ENCODE data around the gene HOXD8. TPM values are rescaled to one million over a fixed set of nuclear protein-coding genes. Genes with fewer than 3 reads are reported as not detected.

HOXD8 gene
- total and polyA plus RNA-seq, 2 of the 8 experiments (the other 6 are each of a cell fraction or from before 2014, with no cell fraction given): not detected

- Histone ChIP-seq H2BK20ac (ENCODE audit: low read length) (peak overlapping the region; percentile 97), H3K4me1 (replicated peaks in 1 of 4; ENCODE audit: control insufficient read depth in 3 of 4, insufficient read depth in 4 of 4, low read length in 3 of 4) (peaks cover 0 to 20% (median 11%) of the 10 kb centered on the region in 4 experiments; a peak in 6 of 7 replicates), H3K4ac (replicated peaks; ENCODE audit: insufficient read length, low read depth, low read length) (no peak overlapping the region), H3K27ac (ENCODE audit: low read depth, low read length) (no peak overlapping the region), H3K56ac (replicated peaks; ENCODE audit: insufficient read length, low read depth, low read length) (no peak overlapping the region), H2BK15ac (ENCODE audit: low read length) (peak overlapping the region; percentile 97; the same call in 1 of the 2 replicates), H3K27me3 (replicated peaks in 1 of 4; ENCODE audit: control insufficient read depth in 3 of 4, extremely low read depth in 1 of 4, insufficient read depth in 3 of 4, low read length in 3 of 4) (peaks cover 79 to 98% (median 91%) of the 10 kb centered on the region in 4 experiments), H3K23ac (ENCODE audit: insufficient read length) (no peak overlapping the region), H4K20me1 (replicated peaks in 1 of 2; ENCODE audit: control insufficient read depth in 1 of 2, insufficient read depth in 2 of 2, low read length in 2 of 2) (peaks cover 21 to 36% of the 10 kb centered on the region in 2 experiments), H3K79me2 (ENCODE audit: control insufficient read depth in 1 of 2, insufficient read depth in 2 of 2, low read length in 2 of 2) (no peaks in the 10 kb centered on the region), H2BK5ac (ENCODE audit: low read depth, low read length) (peak overlapping the region; percentile 32; the same call in 1 of the 2 replicates), H3K36me3 (ENCODE audit: control insufficient read depth in 2 of 4, insufficient read depth in 4 of 4, low read length in 3 of 4) (peaks cover 0 to 5% (median 0%) of the 10 kb centered on the region in 4 experiments; a peak in 1 of 8 replicates), H3K4me3 (ENCODE audit: extremely low read depth in 1 of 4, insufficient read depth in 2 of 4, low read depth in 3 of 4, low read length in 4 of 4) (peak overlapping the region in 2 of 4 experiments; percentile 6 to 51; a peak in 4 of 8 replicates), H2BK12ac (ENCODE audit: low read depth, low read length) (peak overlapping the region; percentile 85; the same call in 1 of the 2 replicates), H3K23me2 (ENCODE audit: low read depth, low read length) (peaks cover 6% of the 10 kb centered on the region), H2AK5ac (ENCODE audit: low read depth, low read length) (no peak overlapping the region; the same call in 1 of the 2 replicates), H2BK120ac (replicated peaks; ENCODE audit: low read depth, low read length) (no peak overlapping the region), H3K9ac (replicated peaks in 1 of 4; ENCODE audit: extremely low read depth in 1 of 4, low read depth in 3 of 4, low read length in 3 of 4) (no peak overlapping the region), H3K18ac (ENCODE audit: extremely low read depth, low read length) (peak overlapping the region; percentile 75; the same call in 1 of the 2 replicates), H2AFZ (ENCODE audit: low read length) (no peak overlapping the region), H4K8ac (ENCODE audit: extremely low read depth, insufficient read depth, low read length) (peak overlapping the region; percentile 40; the same call in 1 of the 2 replicates), H4K91ac (replicated peaks; ENCODE audit: insufficient read length, low read length) (no peak overlapping the region), H3K9me3 (ENCODE audit: insufficient read depth in 2 of 2, low read depth in 1 of 2, low read length in 1 of 2) (no peaks in the 10 kb centered on the region; a peak in 1 of 4 replicates), H3K14ac (ENCODE audit: insufficient read length) (no peak overlapping the region), H3K79me1 (ENCODE audit: low read depth, low read length) (no peaks in the 10 kb centered on the region), H3K4me2 (ENCODE audit: insufficient read depth in 1 of 2, low read depth in 2 of 2, low read length in 2 of 2) (peak overlapping the region; percentile 65 to 66), H4K5ac (ENCODE audit: insufficient read length, low read depth, low read length) (no peak overlapping the region)
- peak in 1 of 2 experiments; percentile 72 for DNase-seq (ENCODE audit: low read depth in 1 of 2, low spot score in 2 of 2)
- POLR2A ChIA-PET (ENCODE audit: partially characterized antibody): interaction anchor here (1.0 to 2.1 kb wide), 3 partner anchors 11 to 12 kb away, joined by 4 to 7 read pairs (median 6); no protein-coding TSS in a partner anchor
- no peak for FAIRE-seq
- WGBS, 2 experiments (ENCODE audit: extremely low coverage in 1 of 2, insufficient coverage in 1 of 2, insufficient read length in 1 of 2, insufficient replicate concordance in 2 of 2, low coverage in 1 of 2, low lambda C conversion rate in 2 of 2, missing lambda C conversion rate in 1 of 2): 5% methylated on average over 42 of the region's 53 CpGs; no CpG with 5 or more reads in 1 of the 2 experiments
- CTCF ChIA-PET (ENCODE audit: partially characterized antibody): interaction anchor here (0.6 to 6.5 kb wide), 8 partner anchors 11 to 1630 kb away, joined by 3 to 130 read pairs (median 4); partner anchors contain the start of gene EVX2
- TF ChIP-seq RNF2 (IDR thresholded peaks at IDR 0.05; ENCODE audit: borderline replicate concordance, low read depth, low read length, missing control alignments, poor library complexity, severe bottlenecking): peak; percentile 97
- no peak for TF ChIP-seq GTF2F1 (IDR thresholded peaks at IDR 0.05; ENCODE audit: borderline replicate concordance, low read depth, low read length)
- no peak for TF ChIP-seq RAD21 (IDR thresholded peaks at IDR 0.05 in 1 of 2, conservative IDR thresholded peaks at IDR 0.05 in 1 of 2; ENCODE audit: low read depth in 2 of 2, low read length in 2 of 2)
- peak; percentile 10 for TF ChIP-seq CTBP2 (IDR thresholded peaks at IDR 0.05; ENCODE audit: borderline replicate concordance, insufficient read depth, insufficient read length, low read length)
- no peak for TF ChIP-seq YY1 (IDR thresholded peaks at IDR 0.05; ENCODE audit: low read depth, low read length)
- TF ChIP-seq SP1 (IDR thresholded peaks at IDR 0.05; ENCODE audit: low read depth, low read length): no peak
- no peak for TF ChIP-seq POU5F1 (IDR thresholded peaks at IDR 0.05; ENCODE audit: low read depth, low read length)
- TF ChIP-seq FOSL1 (IDR thresholded peaks at IDR 0.05; ENCODE audit: insufficient read depth, low read depth, low read length): no peak
- TF ChIP-seq SIX5 (IDR thresholded peaks at IDR 0.05; ENCODE audit: low read depth, low read length): no peak
- TF ChIP-seq SIRT6 (IDR thresholded peaks at IDR 0.05; ENCODE audit: low read length): no peak
These were observed 36.2 kb upstream of the HOXD8 start for GRCh38 chr2:176093145-176093897.
